K562 (cell line): Measurements from ENCODE around the gene GREB1. TPM values are rescaled to one million over a fixed set of nuclear protein-coding genes. Genes with fewer than 3 reads are reported as not detected.

Experiments used
- ATAC-seq: fragments of 200-7000 bp; cut with Tn5 transposase; 3 replicates; pipeline ENCODE4 v1.9.1; 2020; ENCODE audit warnings: moderate library complexity
- BruUV-seq: library from RNA; stranded (reverse); fragments of 400-500 nt; replicated peaks from 2 replicates; lab custom pipeline; 2021; lab: Mats Ljungman, UMichigan
- CTCF ChIA-PET: fragments of 300-600 bp; formaldehyde crosslinking; extraction: SDS; loops from one replicate; lab custom pipeline; 2021; ENCODE audit warnings: low intra/inter-chr PET ratio; lab: Yijun Ruan, JAX
- POLR2A ChIA-PET: fragments of 300-600, 350-650 bp; sonication (Branson Sonifier 250); formaldehyde crosslinking; extraction: SDS; loops from one replicate; lab custom pipeline; 2021; ENCODE audit warnings: antibody characterized with exemption, inconsistent platforms; lab: Yijun Ruan, JAX
- DNase-seq, 4 experiments: peaks; one replicate each; pipeline versions ENCODE4 v3.0.0 to v3.0.0-alpha.2; 2011 to 2018; ENCODE audit warnings: low spot score in 3 of 4, mixed read lengths in 3 of 4; ENCODE audit errors: extremely low read depth in 1 of 4
- FAIRE-seq: peaks from 2 replicates; lab custom pipeline; 2011; peaks lifted over from hg19 to GRCh38; lab: Jason Lieb, UNC
- H2AFZ ChIP-seq: 2 replicates; pipeline ENCODE4 v1.6.0; 2011; ENCODE audit warnings: low read depth, low read length, control low read depth, inconsistent platforms
- H3K27ac ChIP-seq: fragments of 200-600 bp; 3 replicates; pipeline ENCODE4 v1.8.0; 2011; ENCODE audit warnings: low read depth, mild to moderate bottlenecking, control low read depth, inconsistent platforms, low read length, moderate library complexity, mixed read lengths; ENCODE audit errors: extremely low read depth
- H3K27me3 ChIP-seq, 2 experiments: fragments of 300-600 bp in 1 of 2; 2 replicates in 1 of 2; 3 replicates in 1 of 2; pipeline versions ENCODE4 v1.6.0 to v1.8.0; 2011; ENCODE audit warnings: inconsistent platforms in 2 of 2, low read length in 2 of 2, mild to moderate bottlenecking in 1 of 2, mixed read lengths in 1 of 2, moderate library complexity in 1 of 2; ENCODE audit not compliant: control insufficient read depth in 2 of 2, insufficient read depth in 2 of 2
- H3K36me3 ChIP-seq: fragments of 300-600 bp; 3 replicates; pipeline ENCODE4 v1.8.0; 2011; ENCODE audit warnings: mild to moderate bottlenecking, low read length, inconsistent platforms; ENCODE audit not compliant: control insufficient read depth, insufficient read depth
- H3K4me1 ChIP-seq, 2 experiments: fragments of 200-600 bp in 1 of 2; replicated peaks in 1 of 2; 2 replicates in 1 of 2; 3 replicates in 1 of 2; pipeline versions ENCODE4 v1.5.1 to v1.8.0; 2011; ENCODE audit warnings: inconsistent platforms in 2 of 2, low read length in 2 of 2, mild to moderate bottlenecking in 1 of 2, mixed read lengths in 1 of 2, moderate library complexity in 1 of 2; ENCODE audit not compliant: control insufficient read depth in 2 of 2, insufficient read depth in 2 of 2
- H3K4me2 ChIP-seq: 2 replicates; pipeline ENCODE4 v1.6.1; 2011; ENCODE audit warnings: low read length, control low read depth, inconsistent platforms, mixed read lengths; ENCODE audit not compliant: insufficient read depth
- H3K4me3 ChIP-seq: fragments of 200-600 bp; sonication (generic), shearing (Covaris generic); 2 replicates; pipeline ENCODE4 v1.5.1; 2016; ENCODE audit warnings: control low read depth, inconsistent platforms
- H3K79me2 ChIP-seq: fragments of 200-600 bp; 3 replicates; pipeline ENCODE4 v1.8.0; 2011; ENCODE audit warnings: low read length, inconsistent platforms; ENCODE audit not compliant: control insufficient read depth, insufficient read depth
- H3K9ac ChIP-seq, 2 experiments: 2 replicates each; pipeline versions ENCODE4 v1.6.0 to v1.6.1; 2011; ENCODE audit warnings: low read depth in 2 of 2, low read length in 2 of 2, control low read depth in 1 of 2, inconsistent platforms in 1 of 2, mild to moderate bottlenecking in 1 of 2, mixed read lengths in 1 of 2; ENCODE audit not compliant: insufficient read depth in 1 of 2
- H3K9me1 ChIP-seq: one replicate; pipeline ENCODE4 v1.6.0; 2011; ENCODE audit warnings: inconsistent platforms, mild to moderate bottlenecking, low read length, moderate library complexity; ENCODE audit not compliant: control insufficient read depth, insufficient read depth
- H3K9me3 ChIP-seq: replicated peaks from 2 replicates; pipeline ENCODE4 v1.5.1; 2011; ENCODE audit warnings: low read depth, low read length, inconsistent platforms; ENCODE audit not compliant: control insufficient read depth, insufficient read depth
- H4K20me1 ChIP-seq: replicated peaks from 2 replicates; pipeline ENCODE4 v1.6.1; 2011; ENCODE audit warnings: low read length, inconsistent platforms, mixed read lengths; ENCODE audit not compliant: control insufficient read depth, insufficient read depth
- HNRNPH1 ChIP-seq: fragments of 200-400 bp; formaldehyde crosslinking; optimal IDR thresholded peaks from 2 replicates; pipeline ENCODE3; 2017; ENCODE audit warnings: low read depth, mild to moderate bottlenecking, low read length, moderate library complexity
- NFXL1 ChIP-seq: fragments of 450-650 bp; formaldehyde crosslinking; IDR thresholded peaks from 2 replicates; pipeline ENCODE4 v1.4.0; 2021; ENCODE audit warnings: mild to moderate bottlenecking
- PTRF ChIP-seq: fragments of 450-650 bp; IDR thresholded peaks from 2 replicates; pipeline ENCODE4 v1.6.1; 2016; ENCODE audit warnings: mild to moderate bottlenecking, missing genetic modification characterization, missing compliant biosample characterization
- SMARCA4 ChIP-seq: fragments of 450-650 bp; IDR thresholded peaks from 2 replicates; pipeline ENCODE4 v1.6.1; 2016
- STAG1 ChIP-seq: sonication (generic); formaldehyde crosslinking; IDR thresholded peaks from 2 replicates; pipeline ENCODE4 v1.5.0; 2020; ENCODE audit warnings: missing genetic modification reagents, borderline replicate concordance
- STAT6 ChIP-seq: sonication (generic); formaldehyde crosslinking; IDR thresholded peaks from 2 replicates; pipeline ENCODE4 v1.8.1; 2023; ENCODE audit warnings: mild to moderate bottlenecking, missing genetic modification reagents
- TEAD4 ChIP-seq, 2 experiments: sonication (generic) in 1 of 2; formaldehyde crosslinking in 1 of 2; IDR thresholded peaks; 2 replicates each; pipeline versions ENCODE4 v1.6.1 to v1.8.0; 2012 to 2022; ENCODE audit warnings: borderline replicate concordance in 1 of 2, inconsistent platforms in 1 of 2, low read length in 1 of 2, mild to moderate bottlenecking in 1 of 2, missing genetic modification reagents in 1 of 2
- ZNF354B ChIP-seq: fragments of 250-450 bp; sonication (Bioruptor Pico); IDR thresholded peaks from 2 replicates; pipeline ENCODE4 v1.4.0; 2020
- ZNF584 ChIP-seq: fragments of 200-800 bp; sonication (Bioruptor generic); IDR thresholded peaks from 2 replicates; pipeline ENCODE4 v1.6.1; 2016; ENCODE audit warnings: low read depth, mild to moderate bottlenecking, missing genetic modification characterization, missing compliant biosample characterization
- WGBS: fragments of 100-300 bp; shearing (Covaris generic); methylation state at CpG from one replicate; pipeline ENCODE4 v1.1.6; 2016; ENCODE audit warnings: low coverage, mixed read lengths; ENCODE audit not compliant: insufficient coverage; ENCODE audit errors: missing lambda C conversion rate; 5-methylcytosine and 5-hydroxymethylcytosine counted together
- in situ Hi-C: fragments of 300-500 bp; cut with MboI; formaldehyde crosslinking; loops from 4 replicates; pipeline ENCODE4 v1.15.0; 2018; ENCODE audit warnings: inconsistent platforms, mixed read lengths
- intact Hi-C: fragments of 100-400 bp; cut with micrococcal nuclease; formaldehyde crosslinking; loops from 2 replicates; pipeline ENCODE4 v1.14.2; 2022
- polyA plus RNA-seq, 8 experiments: library from polyadenylated mRNA; depleted of rRNA in 4 of 8; stranded (reverse) in 5 of 8; unstranded in 3 of 8; fragments of >200 nt; fragmentation: Nextera tagmentation in 2 of 8; fragmentation: Illumina TruSeq in 1 of 8; extraction: Ambion mirVana in 2 of 8; extraction: Trizol in 1 of 8; gene quantifications; 2 replicates each; pipeline versions ENCODE4 v1.2.1 to v1.2.3, GENCODE V29; 2011 to 2014; ENCODE audit warnings: inconsistent platforms in 1 of 8, missing spikeins in 1 of 8
- total RNA-seq, 7 experiments: library from RNA; depleted of rRNA in 6 of 7; stranded (reverse); fragments of >200 nt in 6 of 7; fragmentation: Illumina TruSeq in 2 of 7; extraction: Trizol in 2 of 7; gene quantifications; 2 replicates each; pipeline versions ENCODE4 v1.2.1 to v1.2.3, GENCODE V29; 2011 to 2021; ENCODE audit warnings: low replicate concordance in 1 of 7
- TF ChIP-seq, protein P1 (sequence below), 2 experiments: IDR thresholded peaks in 1 of 2; conservative IDR thresholded peaks in 1 of 2; 2 replicates each; pipeline ENCODE4 v1.6.1; 2016; ENCODE audit warnings: low read depth in 2 of 2, mild to moderate bottlenecking in 1 of 2, missing compliant biosample characterization in 1 of 2, missing genetic modification characterization in 1 of 2, moderate library complexity in 1 of 2
- TF ChIP-seq, protein P2 (sequence below): sonication (generic); formaldehyde crosslinking; IDR thresholded peaks from 2 replicates; pipeline ENCODE4 v1.8.0; 2022; ENCODE audit warnings: missing genetic modification reagents, mild to moderate bottlenecking, borderline replicate concordance

The GREB1 gene
- total and polyA plus RNA-seq, 9 of the 15 experiments (the other 6 are each of a cell fraction or from before 2014, with no cell fraction given): 0.04 to 0.86 (median 0.10) TPM; not detected in 1

DNA sequence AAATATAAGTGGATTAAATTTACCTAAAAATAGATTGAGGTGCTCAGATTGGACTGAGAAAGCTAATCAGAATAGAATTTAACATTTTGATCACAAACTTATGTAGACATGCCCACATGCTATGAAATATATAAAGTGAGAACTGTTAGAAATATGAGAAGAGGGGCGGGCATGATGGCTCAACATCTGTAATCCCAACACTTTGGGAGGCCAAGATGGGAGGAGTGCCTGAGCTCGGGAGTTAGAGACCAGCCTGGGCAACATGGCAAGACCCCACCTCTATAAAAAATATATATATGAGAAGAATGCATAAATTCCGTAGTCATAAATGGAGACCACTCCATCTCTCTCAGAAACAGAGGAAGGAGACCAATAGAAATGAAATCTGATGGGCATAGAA lies 110.4 kb downstream of the GREB1 start:
- H3K27ac ChIP-seq: no peak overlapping the region
- H3K4me1 ChIP-seq: 0 out of 5 replicates have a peak, but pooled peaks cover 0 to 3% of the 10 kb centered on the region in 2 experiments
- no peak for DNase-seq
- no peak overlapping the region for H3K4me2 ChIP-seq
- POLR2A ChIA-PET: interaction anchor here (0.6 kb wide), 1 partner anchor 58 kb away, joined by 4 read pairs; no protein-coding TSS in a partner anchor
- H3K4me3 ChIP-seq: no peak overlapping the region
- no peak for ATAC-seq
- no peak for FAIRE-seq
- no peak overlapping the region for H2AFZ ChIP-seq
- H3K79me2 ChIP-seq: no peaks in the 10 kb centered on the region
- CTCF ChIA-PET: no interaction called here
- no peak overlapping the region for H3K9ac ChIP-seq
- peaks cover 25 to 49% of the 10 kb centered on the region in 2 experiments for H3K27me3 ChIP-seq
- 0 out of 2 replicates have a peak, but pooled peaks cover 2% of the 10 kb centered on the region for H3K9me3 ChIP-seq
- intact Hi-C loops: no loop called here
- BruUV-seq: no TSS peak
- in situ Hi-C loops: no loop called here
- no peaks in the 10 kb centered on the region for H3K9me1 ChIP-seq
- H3K36me3 ChIP-seq: no peaks in the 10 kb centered on the region
- WGBS: 0% methylated on average over 3 of the region's 3 CpGs
- 0 out of 2 replicates have a peak, but pooled peaks cover 1% of the 10 kb centered on the region for H4K20me1 ChIP-seq
- TF ChIP-seq NFXL1 (CRISPR knock-in tag): no peak
- TF ChIP-seq SMARCA4: no peak
- no peak for TF ChIP-seq STAT6
- TF ChIP-seq PTRF (tag): no peak
- no peak for TF ChIP-seq ZNF584
- no peak for TF ChIP-seq STAG1 (CRISPR knock-in tag)
- no peak for TF ChIP-seq ZNF354B (CRISPR knock-in tag)
- TF ChIP-seq, protein P1, sequence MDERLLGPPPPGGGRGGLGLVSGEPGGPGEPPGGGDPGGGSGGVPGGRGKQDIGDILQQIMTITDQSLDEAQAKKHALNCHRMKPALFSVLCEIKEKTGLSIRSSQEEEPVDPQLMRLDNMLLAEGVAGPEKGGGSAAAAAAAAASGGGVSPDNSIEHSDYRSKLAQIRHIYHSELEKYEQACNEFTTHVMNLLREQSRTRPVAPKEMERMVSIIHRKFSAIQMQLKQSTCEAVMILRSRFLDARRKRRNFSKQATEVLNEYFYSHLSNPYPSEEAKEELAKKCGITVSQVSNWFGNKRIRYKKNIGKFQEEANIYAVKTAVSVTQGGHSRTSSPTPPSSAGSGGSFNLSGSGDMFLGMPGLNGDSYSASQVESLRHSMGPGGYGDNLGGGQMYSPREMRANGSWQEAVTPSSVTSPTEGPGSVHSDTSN (CRISPR knock-in tag; IDR thresholded peaks at IDR 0.05; ENCODE audit: low read depth): no peak
- TF ChIP-seq, protein P1 (tag; conservative IDR thresholded peaks at IDR 0.05; ENCODE audit: low read depth): no peak
- TF ChIP-seq, protein P2, sequence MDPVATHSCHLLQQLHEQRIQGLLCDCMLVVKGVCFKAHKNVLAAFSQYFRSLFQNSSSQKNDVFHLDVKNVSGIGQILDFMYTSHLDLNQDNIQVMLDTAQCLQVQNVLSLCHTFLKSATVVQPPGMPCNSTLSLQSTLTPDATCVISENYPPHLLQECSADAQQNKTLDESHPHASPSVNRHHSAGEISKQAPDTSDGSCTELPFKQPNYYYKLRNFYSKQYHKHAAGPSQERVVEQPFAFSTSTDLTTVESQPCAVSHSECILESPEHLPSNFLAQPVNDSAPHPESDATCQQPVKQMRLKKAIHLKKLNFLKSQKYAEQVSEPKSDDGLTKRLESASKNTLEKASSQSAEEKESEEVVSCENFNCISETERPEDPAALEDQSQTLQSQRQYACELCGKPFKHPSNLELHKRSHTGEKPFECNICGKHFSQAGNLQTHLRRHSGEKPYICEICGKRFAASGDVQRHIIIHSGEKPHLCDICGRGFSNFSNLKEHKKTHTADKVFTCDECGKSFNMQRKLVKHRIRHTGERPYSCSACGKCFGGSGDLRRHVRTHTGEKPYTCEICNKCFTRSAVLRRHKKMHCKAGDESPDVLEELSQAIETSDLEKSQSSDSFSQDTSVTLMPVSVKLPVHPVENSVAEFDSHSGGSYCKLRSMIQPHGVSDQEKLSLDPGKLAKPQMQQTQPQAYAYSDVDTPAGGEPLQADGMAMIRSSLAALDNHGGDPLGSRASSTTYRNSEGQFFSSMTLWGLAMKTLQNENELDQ (CRISPR knock-in tag): no peak
- no peak for TF ChIP-seq HNRNPH1
- no peak for TF ChIP-seq TEAD4 (IDR thresholded peaks at IDR 0.05; ENCODE audit: low read length)
- TF ChIP-seq TEAD4 (CRISPR knock-in tag; IDR thresholded peaks at IDR 0.05; ENCODE audit: borderline replicate concordance): no peak
